HG03571 (cell line): ENCODE data around the gene WRNIP1.

Experiments
- ATAC-seq: cut with Tn5 transposase; IDR thresholded peaks from one replicate; pipeline ENCODE4 v1.9.1; 2021; ENCODE audit not compliant: unreplicated experiment

The WRNIP1 gene

GRCh38 chr6:2803731-2804429 is 38.7 kb downstream of the WRNIP1 start:
- ATAC-seq = no peak

GRCh38 chr6:2804516-2804915 is 39.3 kb downstream of the WRNIP1 start:
- no peak for ATAC-seq

- no peak for ATAC-seq
Observed at GRCh38 chr6:2805031-2805430, 39.8 kb downstream of the WRNIP1 start.

GRCh38 chr6:2806644-2807043 is 41.5 kb downstream of the WRNIP1 start:
- ATAC-seq = no peak

GRCh38 chr6:2807342-2808090 is 42.3 kb downstream of the WRNIP1 start:
- no peak for ATAC-seq

- no peak for ATAC-seq
Observed at GRCh38 chr6:2809015-2809414, 43.8 kb downstream of the WRNIP1 start.

GRCh38 chr6:2810092-2810671 is 45.0 kb downstream of the WRNIP1 start:
- no peak for ATAC-seq

GRCh38 chr6:2812695-2813094 is 47.5 kb downstream of the WRNIP1 start:
- ATAC-seq = no peak

- no peak for ATAC-seq
Observed at GRCh38 chr6:2816158-2816557, 51.0 kb downstream of the WRNIP1 start.

GRCh38 chr6:2817903-2818443 is 52.8 kb downstream of the WRNIP1 start:
- no peak for ATAC-seq

GRCh38 chr6:2818593-2818992 is 53.4 kb downstream of the WRNIP1 start:
- no peak for ATAC-seq

GRCh38 chr6:2819115-2819514 is 53.9 kb downstream of the WRNIP1 start:
- ATAC-seq = no peak

GRCh38 chr6:2819978-2820377 is 54.8 kb downstream of the WRNIP1 start:
- ATAC-seq = no peak

GRCh38 chr6:2820415-2820814 is 55.2 kb downstream of the WRNIP1 start:
- no peak for ATAC-seq

GRCh38 chr6:2821554-2821953 is 56.4 kb downstream of the WRNIP1 start:
- no peak for ATAC-seq

- ATAC-seq = no peak
Observed at GRCh38 chr6:2823104-2823850, 58.1 kb downstream of the WRNIP1 start.

GRCh38 chr6:2826131-2826530 is 60.9 kb downstream of the WRNIP1 start:
- ATAC-seq = no peak

- ATAC-seq = no peak
Observed at GRCh38 chr6:2827142-2827541, 61.9 kb downstream of the WRNIP1 start.

- ATAC-seq = no peak
Observed at GRCh38 chr6:2828629-2829028, 63.4 kb downstream of the WRNIP1 start.

GRCh38 chr6:2829253-2829652 is 64.1 kb downstream of the WRNIP1 start:
- no peak for ATAC-seq

- no peak for ATAC-seq
Observed at GRCh38 chr6:2830183-2830582, 65.0 kb downstream of the WRNIP1 start.
